HepG2 (cell line): Measurements from ENCODE around the gene ESPN. TPM values are rescaled to one million over a fixed set of nuclear protein-coding genes. Genes with fewer than 3 reads are reported as not detected.

Source experiments
- CCAR2 ChIP-seq: fragments of 200-400 bp; formaldehyde crosslinking; optimal IDR thresholded peaks from 2 replicates; pipeline ENCODE3; 2018; ENCODE audit warnings: low read depth, mild to moderate bottlenecking, low read length, moderate library complexity
- ELF3 ChIP-seq: IDR thresholded peaks from 2 replicates; pipeline ENCODE4 v1.6.1; 2016; ENCODE audit warnings: missing genetic modification reagents, missing compliant biosample characterization
- GATA4 ChIP-seq: sonication (generic); IDR thresholded peaks from 2 replicates; pipeline ENCODE4 v1.6.1; 2016; ENCODE audit warnings: antibody characterized with exemption, low read depth, borderline replicate concordance
- HMGA1 ChIP-seq: sonication (generic); formaldehyde crosslinking; conservative IDR thresholded peaks from 2 replicates; pipeline ENCODE4 v1.4.0; 2020; ENCODE audit warnings: missing genetic modification reagents
- HNRNPL ChIP-seq: fragments of 200-400 bp; formaldehyde crosslinking; IDR thresholded peaks from 2 replicates; pipeline ENCODE4 v1.6.1; 2017; ENCODE audit warnings: mild to moderate bottlenecking, low read depth, low read length
- HNRNPUL1 ChIP-seq: fragments of 200-400 bp; formaldehyde crosslinking; IDR thresholded peaks from 2 replicates; pipeline ENCODE4 v1.6.1; 2017; ENCODE audit warnings: low read depth, mild to moderate bottlenecking, low read length, moderate library complexity
- KAT2B ChIP-seq: fragments of 150-350 bp; IDR thresholded peaks from 2 replicates; pipeline ENCODE4 v1.6.1; 2014; ENCODE audit warnings: low read depth, low read length, borderline replicate concordance
- MXI1 ChIP-seq: IDR thresholded peaks from 3 replicates; pipeline ENCODE4 v1.6.1; 2012; ENCODE audit warnings: low read depth, low read length, inconsistent platforms, borderline replicate concordance
- SIN3B ChIP-seq: fragments of 150-350 bp; IDR thresholded peaks from 2 replicates; pipeline ENCODE4 v1.6.1; 2014; ENCODE audit warnings: low read length
- SNAPC2 ChIP-seq: sonication (generic); formaldehyde crosslinking; IDR thresholded peaks from 2 replicates; pipeline ENCODE4 v1.8.1; 2022; ENCODE audit warnings: mild to moderate bottlenecking, missing genetic modification reagents
- SP4 ChIP-seq: sonication (generic); formaldehyde crosslinking; IDR thresholded peaks from 2 replicates; pipeline ENCODE4 v1.8.1; 2023; ENCODE audit warnings: mild to moderate bottlenecking, missing genetic modification reagents
- STAT6 ChIP-seq: sonication (generic); formaldehyde crosslinking; IDR thresholded peaks from 2 replicates; pipeline ENCODE4 v1.4.0; 2020; ENCODE audit warnings: missing genetic modification reagents, mild to moderate bottlenecking, borderline replicate concordance
- SUZ12 ChIP-seq: fragments of 150-350 bp; IDR thresholded peaks from 2 replicates; pipeline ENCODE4 v1.6.1; 2014; ENCODE audit warnings: low read depth, low read length
- TBP ChIP-seq: sonication (generic); formaldehyde crosslinking; IDR thresholded peaks from 2 replicates; pipeline ENCODE4 v1.5.0; 2020; ENCODE audit warnings: missing genetic modification reagents
- TGIF2 ChIP-seq: IDR thresholded peaks from 2 replicates; pipeline ENCODE4 v1.6.1; 2016; ENCODE audit warnings: control low read depth, missing compliant biosample characterization
- ZNF251 ChIP-seq: sonication (generic); formaldehyde crosslinking; IDR thresholded peaks from 2 replicates; pipeline ENCODE4 v1.9.0; 2021; ENCODE audit warnings: mild to moderate bottlenecking, missing genetic modification reagents
- ZNF256 ChIP-seq: sonication (generic); formaldehyde crosslinking; conservative IDR thresholded peaks from 2 replicates; pipeline ENCODE4 v1.4.0; 2020; ENCODE audit warnings: missing genetic modification reagents
- ZNF383 ChIP-seq: sonication (generic); formaldehyde crosslinking; IDR thresholded peaks from 2 replicates; pipeline ENCODE4 v1.4.0; 2020; ENCODE audit warnings: missing genetic modification reagents, mild to moderate bottlenecking, borderline replicate concordance
- ZNF580 ChIP-seq: IDR thresholded peaks from 2 replicates; pipeline ENCODE4 v1.6.1; 2016; ENCODE audit warnings: low read depth, borderline replicate concordance
- ZNF598 ChIP-seq: sonication (generic); formaldehyde crosslinking; IDR thresholded peaks from 2 replicates; pipeline ENCODE4 v1.5.1; 2020; ENCODE audit warnings: mild to moderate bottlenecking, missing genetic modification reagents, borderline replicate concordance
- ZNF724P ChIP-seq: sonication (generic); formaldehyde crosslinking; IDR thresholded peaks from 2 replicates; pipeline ENCODE4 v1.8.0; 2022; ENCODE audit warnings: missing genetic modification reagents, borderline replicate concordance
- ZNF768 ChIP-seq: sonication (generic); formaldehyde crosslinking; IDR thresholded peaks from 2 replicates; pipeline ENCODE4 v1.4.0; 2020; ENCODE audit warnings: missing genetic modification reagents
- polyA plus RNA-seq, 8 experiments: library from polyadenylated mRNA; depleted of rRNA in 3 of 8; stranded (reverse) in 7 of 8; unstranded in 1 of 8; fragments of >200 nt; fragmentation: Illumina TruSeq in 4 of 8; extraction: Trizol in 4 of 8; gene quantifications; 2 replicates each; pipeline versions ENCODE4 v1.2.1 to v1.2.3, GENCODE V29; 2011 to 2016; ENCODE audit warnings: low read depth in 4 of 8, missing spikeins in 1 of 8, mixed read lengths in 1 of 8; ENCODE audit not compliant: insufficient read depth in 1 of 8
- total RNA-seq, 5 experiments: library from RNA; depleted of rRNA; stranded (reverse); fragments of >200 nt; fragmentation: Illumina TruSeq; extraction: Trizol; gene quantifications; 2 replicates each; pipeline ENCODE4 v1.2.3, GENCODE V29; 2016; ENCODE audit warnings: low read depth in 1 of 5
- TF ChIP-seq, protein P1 (sequence below): sonication (generic); formaldehyde crosslinking; IDR thresholded peaks from 2 replicates; pipeline ENCODE4 v1.4.0; 2020; ENCODE audit warnings: mild to moderate bottlenecking, missing genetic modification reagents
- TF ChIP-seq, protein P2 (sequence below): IDR thresholded peaks from 2 replicates; pipeline ENCODE4 v1.6.1; 2016; ENCODE audit warnings: missing compliant biosample characterization, missing genetic modification reagents, borderline replicate concordance
- TF ChIP-seq, protein P3 (sequence below): fragments of 450-650 bp; IDR thresholded peaks from 2 replicates; pipeline ENCODE4 v1.6.1; 2017

The ESPN gene
- total and polyA plus RNA-seq, 2 of the 13 experiments (the other 11 are each of a cell fraction or from before 2014, with no cell fraction given) = 48.6 to 54.2 TPM

DNA sequence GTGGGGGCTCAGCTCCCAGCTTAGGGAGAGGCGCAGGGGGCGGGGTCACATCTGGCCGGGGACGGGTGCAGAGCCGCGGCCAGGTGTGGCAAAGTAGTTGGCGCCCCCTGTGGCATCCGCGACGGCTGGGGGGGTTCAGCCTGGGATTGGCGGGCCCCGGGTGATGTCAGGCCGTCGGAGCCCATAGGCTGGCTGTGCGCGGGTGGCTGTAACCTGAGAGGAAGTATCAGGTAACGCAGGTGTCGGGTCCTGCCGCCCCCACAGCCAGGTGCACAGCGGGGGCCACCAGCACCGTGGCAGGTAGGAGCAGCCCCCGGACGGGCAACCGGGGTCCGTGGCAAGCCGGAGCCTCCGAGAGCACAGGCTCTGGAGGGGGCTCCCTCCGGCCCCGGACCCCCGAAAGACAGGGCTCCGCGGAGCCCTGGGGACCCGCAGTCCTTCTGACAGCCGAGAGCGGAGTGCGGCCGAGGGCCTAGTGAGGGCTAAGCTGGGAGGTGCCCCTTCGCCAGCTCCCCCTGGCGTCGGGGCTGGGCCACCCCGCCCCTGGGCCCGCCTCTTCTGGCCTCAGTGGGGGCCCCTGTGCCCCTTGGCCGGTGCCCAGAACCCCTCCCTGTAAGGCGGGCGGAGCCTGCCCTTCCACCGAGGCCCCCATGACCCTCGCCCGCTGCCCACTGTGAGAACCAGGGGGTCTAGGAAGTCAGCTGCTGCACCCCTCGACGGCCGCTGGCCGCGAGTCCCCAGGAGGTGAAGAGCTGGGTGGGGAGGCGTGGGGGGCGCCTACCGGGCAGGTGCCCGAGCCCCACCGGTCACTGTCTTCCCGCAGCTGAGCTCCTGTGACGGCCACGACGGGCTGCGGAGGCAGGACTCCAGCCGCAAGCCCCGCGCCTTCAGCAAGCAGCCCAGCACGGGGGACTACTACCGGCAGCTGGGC, 23.5 kb downstream of the ESPN start (continued):
- 0 out of 2 replicates have a peak, but pooled peaks have one; percentile 18 for TF ChIP-seq SNAPC2 (CRISPR knock-in tag)
- TF ChIP-seq, protein P1, sequence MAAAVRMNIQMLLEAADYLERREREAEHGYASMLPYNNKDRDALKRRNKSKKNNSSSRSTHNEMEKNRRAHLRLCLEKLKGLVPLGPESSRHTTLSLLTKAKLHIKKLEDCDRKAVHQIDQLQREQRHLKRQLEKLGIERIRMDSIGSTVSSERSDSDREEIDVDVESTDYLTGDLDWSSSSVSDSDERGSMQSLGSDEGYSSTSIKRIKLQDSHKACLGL (CRISPR knock-in tag) = no peak; the same call in 1 of the 2 replicates
- TF ChIP-seq ZNF598 (CRISPR knock-in tag) = no peak
- no peak; the same call in 1 of the 2 replicates for TF ChIP-seq ZNF768 (CRISPR knock-in tag)
- TF ChIP-seq, protein P2, sequence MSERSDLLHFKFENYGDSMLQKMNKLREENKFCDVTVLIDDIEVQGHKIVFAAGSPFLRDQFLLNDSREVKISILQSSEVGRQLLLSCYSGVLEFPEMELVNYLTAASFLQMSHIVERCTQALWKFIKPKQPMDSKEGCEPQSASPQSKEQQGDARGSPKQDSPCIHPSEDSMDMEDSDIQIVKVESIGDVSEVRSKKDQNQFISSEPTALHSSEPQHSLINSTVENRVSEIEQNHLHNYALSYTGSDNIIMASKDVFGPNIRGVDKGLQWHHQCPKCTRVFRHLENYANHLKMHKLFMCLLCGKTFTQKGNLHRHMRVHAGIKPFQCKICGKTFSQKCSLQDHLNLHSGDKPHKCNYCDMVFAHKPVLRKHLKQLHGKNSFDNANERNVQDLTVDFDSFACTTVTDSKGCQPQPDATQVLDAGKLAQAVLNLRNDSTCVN (CRISPR knock-in tag) = no peak; the same call in 1 of the 2 replicates
- no peak for TF ChIP-seq KAT2B
- no peak for TF ChIP-seq ZNF580 (CRISPR knock-in tag)
- peak; percentile 8; the same call in 1 of the 3 replicates for TF ChIP-seq MXI1
- TF ChIP-seq HNRNPL = peak; percentile 99
- TF ChIP-seq ZNF256 (CRISPR knock-in tag) = 0 out of 2 replicates have a peak, but pooled peaks have one; percentile 60
- no peak for TF ChIP-seq ZNF251 (CRISPR knock-in tag)
- no peak for TF ChIP-seq ZNF383 (CRISPR knock-in tag)
- TF ChIP-seq SUZ12 = no peak
- no peak for TF ChIP-seq ELF3 (CRISPR knock-in tag)
- TF ChIP-seq TGIF2 (CRISPR knock-in tag) = no peak
- no peak for TF ChIP-seq HMGA1
- TF ChIP-seq, protein P3, sequence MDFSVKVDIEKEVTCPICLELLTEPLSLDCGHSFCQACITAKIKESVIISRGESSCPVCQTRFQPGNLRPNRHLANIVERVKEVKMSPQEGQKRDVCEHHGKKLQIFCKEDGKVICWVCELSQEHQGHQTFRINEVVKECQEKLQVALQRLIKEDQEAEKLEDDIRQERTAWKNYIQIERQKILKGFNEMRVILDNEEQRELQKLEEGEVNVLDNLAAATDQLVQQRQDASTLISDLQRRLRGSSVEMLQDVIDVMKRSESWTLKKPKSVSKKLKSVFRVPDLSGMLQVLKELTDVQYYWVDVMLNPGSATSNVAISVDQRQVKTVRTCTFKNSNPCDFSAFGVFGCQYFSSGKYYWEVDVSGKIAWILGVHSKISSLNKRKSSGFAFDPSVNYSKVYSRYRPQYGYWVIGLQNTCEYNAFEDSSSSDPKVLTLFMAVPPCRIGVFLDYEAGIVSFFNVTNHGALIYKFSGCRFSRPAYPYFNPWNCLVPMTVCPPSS = no peak
- TF ChIP-seq SP4 (CRISPR knock-in tag) = no peak; the same call in 1 of the 2 replicates
- TF ChIP-seq STAT6 (CRISPR knock-in tag) = no peak
- no peak for TF ChIP-seq TBP (CRISPR knock-in tag)
- TF ChIP-seq CCAR2 = no peak
- TF ChIP-seq SIN3B = no peak
- TF ChIP-seq ZNF724P (CRISPR knock-in tag) = no peak
- peak; percentile 65; the same call in 1 of the 2 replicates for TF ChIP-seq HNRNPUL1
- TF ChIP-seq GATA4 = no peak
